Upper lobe of left lung (tissue), 6 donors: ENCODE results near the gene DRC3. TPM values are rescaled to one million over a fixed set of nuclear protein-coding genes. Genes with fewer than 3 reads are reported as not detected.

Experiments
- ATAC-seq, 2 donors: fragments of 200-7000 bp; cut with Tn5 transposase; one replicate each; pipeline ENCODE4 v1.9.1; 2022; ENCODE audit warnings: mild to moderate bottlenecking in 2 of 2, moderate library complexity in 2 of 2; ENCODE audit not compliant: low FRiP score in 2 of 2
- DNase-seq, 2 donors: peaks; one replicate each; pipeline ENCODE4 v3.0.0-alpha.2; 2019 to 2020
- H3K27ac ChIP-seq, 4 donors: fragments of 200-600 bp; sonication (generic); one replicate each; pipeline ENCODE4 v1.5.1; 2016 to 2019
- H3K27me3 ChIP-seq, 4 donors: fragments of 200-600 bp; sonication (generic); one replicate each; pipeline ENCODE4 v1.5.1; 2017 to 2019
- H3K36me3 ChIP-seq, 4 donors: fragments of 200-600 bp; sonication (generic); one replicate each; pipeline ENCODE4 v1.5.1; 2016 to 2019
- H3K4me1 ChIP-seq, 4 donors: fragments of 200-600 bp; sonication (generic); one replicate each; pipeline ENCODE4 v1.5.1; 2018 to 2019
- H3K4me3 ChIP-seq, 4 donors: fragments of 200-600 bp; sonication (generic); one replicate each; pipeline ENCODE4 v1.5.1; 2017 to 2019; ENCODE audit warnings: mild to moderate bottlenecking in 2 of 4, moderate library complexity in 1 of 4
- H3K9me3 ChIP-seq, 4 donors: fragments of 200-600 bp; sonication (generic); one replicate each; pipeline ENCODE4 v1.5.1; 2018 to 2019
- EP300 ChIP-seq, 4 donors: sonication (generic); formaldehyde crosslinking; IDR thresholded peaks; one replicate each; pipeline ENCODE4 v1.5.1; 2017; ENCODE audit warnings: antibody characterized with exemption in 4 of 4, control low read depth in 2 of 4
- POLR2A ChIP-seq, 4 donors: fragments of 450-650 bp; IDR thresholded peaks; one replicate each; pipeline ENCODE4 v1.5.1; 2016 to 2017; ENCODE audit warnings: antibody characterized with exemption in 4 of 4, mild to moderate bottlenecking in 2 of 4
- POLR2AphosphoS5 ChIP-seq, 2 donors: sonication (generic); formaldehyde crosslinking; IDR thresholded peaks; one replicate each; pipeline ENCODE4 v1.5.1; 2017; ENCODE audit warnings: antibody characterized with exemption in 2 of 2
- WGBS, 2 donors: methylation state at CpG; one replicate each; pipeline ENCODE4 v1.1.5; 2017 to 2018; 5-methylcytosine and 5-hydroxymethylcytosine counted together
- total RNA-seq, 6 donors: library from RNA; depleted of rRNA in 4 of 6; stranded (reverse); fragments of >200 nt in 4 of 6; gene quantifications; one replicate each; pipeline versions ENCODE4 v1.1.0 to v1.2.1, GENCODE V29; 2016 to 2021
- TF ChIP-seq, protein P1 (sequence below), 6 experiments: fragments of 450-650 bp in 4 of 6; fragments of 200-600 bp in 2 of 6; sonication (generic) in 2 of 6; IDR thresholded peaks; one replicate each; pipeline ENCODE4 v1.5.1; 2016 to 2019; ENCODE audit warnings: antibody characterized with exemption in 6 of 6
- donor health status: DM: no; HTN: no; CAD: no; lungs with moderate emphysema.
- donor health status: DM: no; HTN: yes; CAD: no; lungs with severe emphysema.

DRC3 gene
- total RNA-seq, 6 donors from 2014 or later, result 1.5 to 46.2 (median 11.4) TPM

DNA sequence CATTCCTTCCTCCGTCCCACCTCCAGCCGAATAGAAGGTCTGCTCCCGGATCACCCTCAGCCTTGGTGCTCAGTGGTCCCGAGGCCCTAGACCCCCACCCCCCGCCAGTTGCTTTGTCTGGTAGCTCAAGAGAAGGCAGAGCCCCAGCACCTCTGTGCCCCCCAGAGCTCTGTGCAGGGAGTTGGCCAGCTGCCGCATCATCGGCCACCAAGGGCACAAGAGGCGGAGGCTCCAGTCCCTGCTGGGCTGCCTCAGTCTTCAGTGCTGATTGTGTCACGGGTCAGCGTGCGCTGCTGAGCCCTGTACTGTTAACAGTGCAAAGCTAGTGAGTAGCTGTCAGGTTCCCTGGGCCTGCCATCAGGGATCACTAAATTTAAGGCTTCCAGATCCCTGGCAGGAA lies 92.9 kb downstream of the DRC3 start:
- no peaks in the 10 kb centered on the region for H3K4me1 ChIP-seq
- 94 to 96% methylated on average over 10 to 11 of the region's 11 CpGs for WGBS, 2 donors
- no peak overlapping the region for H3K27ac ChIP-seq
- H3K4me3 ChIP-seq, result no peak overlapping the region
- H3K36me3 ChIP-seq, result peaks cover 12 to 59% (median 32%) of the 10 kb centered on the region in 4 donors
- DNase-seq (no peak), ATAC-seq (no peak)
- no peaks in the 10 kb centered on the region for H3K27me3 ChIP-seq
- TF ChIP-seq POLR2AphosphoS5 (IDR thresholded peaks at IDR 0.05) (no peak), POLR2A (IDR thresholded peaks at IDR 0.05) (no peak), EP300 (IDR thresholded peaks at IDR 0.05) (no peak)
- TF ChIP-seq, protein P1, sequence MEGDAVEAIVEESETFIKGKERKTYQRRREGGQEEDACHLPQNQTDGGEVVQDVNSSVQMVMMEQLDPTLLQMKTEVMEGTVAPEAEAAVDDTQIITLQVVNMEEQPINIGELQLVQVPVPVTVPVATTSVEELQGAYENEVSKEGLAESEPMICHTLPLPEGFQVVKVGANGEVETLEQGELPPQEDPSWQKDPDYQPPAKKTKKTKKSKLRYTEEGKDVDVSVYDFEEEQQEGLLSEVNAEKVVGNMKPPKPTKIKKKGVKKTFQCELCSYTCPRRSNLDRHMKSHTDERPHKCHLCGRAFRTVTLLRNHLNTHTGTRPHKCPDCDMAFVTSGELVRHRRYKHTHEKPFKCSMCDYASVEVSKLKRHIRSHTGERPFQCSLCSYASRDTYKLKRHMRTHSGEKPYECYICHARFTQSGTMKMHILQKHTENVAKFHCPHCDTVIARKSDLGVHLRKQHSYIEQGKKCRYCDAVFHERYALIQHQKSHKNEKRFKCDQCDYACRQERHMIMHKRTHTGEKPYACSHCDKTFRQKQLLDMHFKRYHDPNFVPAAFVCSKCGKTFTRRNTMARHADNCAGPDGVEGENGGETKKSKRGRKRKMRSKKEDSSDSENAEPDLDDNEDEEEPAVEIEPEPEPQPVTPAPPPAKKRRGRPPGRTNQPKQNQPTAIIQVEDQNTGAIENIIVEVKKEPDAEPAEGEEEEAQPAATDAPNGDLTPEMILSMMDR (IDR thresholded peaks at IDR 0.05), result no peak
- no peaks in the 10 kb centered on the region for H3K9me3 ChIP-seq

Other genes with a start within 250 kb of the DRC3 start
- gene SREBF1, start 135.9 kb upstream of the DRC3 start, total RNA-seq, result 100 to 1,000 TPM in 3 of 6 donors, 10 to 100 TPM in 3; 64.2 to 579 (median 123) TPM
- gene TOM1L2, start 462 bp upstream of the DRC3 start, total RNA-seq, result 100 to 1,000 TPM in 1 of 6 donors, 10 to 100 TPM in 5; 54.2 to 134 (median 72.9) TPM
- gene ATPAF2, start 66.3 kb downstream of the DRC3 start, total RNA-seq, result 10 to 100 TPM; 19.2 to 68.1 (median 30.7) TPM
- 10 to 100 TPM in 3 of 6 donors, 1 to 10 TPM in 3; 6.3 to 17.1 (median 9.8) TPM for gene GID4, start 66.5 kb downstream of the DRC3 start, total RNA-seq
- 10 to 100 TPM; 28.7 to 40.9 (median 33.5) TPM for gene DRG2, start 115.1 kb downstream of the DRC3 start, total RNA-seq
- 1 to 10 TPM; 2.0 to 9.4 (median 3.9) TPM for gene MYO15A, start 135.9 kb downstream of the DRC3 start, total RNA-seq
- gene ALKBH5, start 211.0 kb downstream of the DRC3 start, total RNA-seq, result 100 to 1,000 TPM in 1 of 6 donors, 10 to 100 TPM in 5; 63.9 to 112 (median 94.7) TPM